Liver (tissue), 2 donors: ENCODE results near the gene SEMA7A.

ENCODE experiments used
- FOXA2 ChIP-seq: IDR thresholded peaks from 2 replicates; pipeline ENCODE4 v1.6.1; 2016; ENCODE audit warnings: antibody characterized with exemption
- NR2F2 ChIP-seq: IDR thresholded peaks from 2 replicates; pipeline ENCODE4 v1.6.1; 2016; ENCODE audit warnings: antibody characterized with exemption
- RAD21 ChIP-seq, 2 donors: IDR thresholded peaks; 2 replicates each; pipeline ENCODE4 v1.6.1; 2016; ENCODE audit warnings: antibody characterized with exemption in 2 of 2, mild to moderate bottlenecking in 2 of 2
- YY1 ChIP-seq: IDR thresholded peaks from 2 replicates; pipeline ENCODE4 v1.6.1; 2016; ENCODE audit warnings: antibody characterized with exemption, mild to moderate bottlenecking
- donor health status: healthy.

DNA sequence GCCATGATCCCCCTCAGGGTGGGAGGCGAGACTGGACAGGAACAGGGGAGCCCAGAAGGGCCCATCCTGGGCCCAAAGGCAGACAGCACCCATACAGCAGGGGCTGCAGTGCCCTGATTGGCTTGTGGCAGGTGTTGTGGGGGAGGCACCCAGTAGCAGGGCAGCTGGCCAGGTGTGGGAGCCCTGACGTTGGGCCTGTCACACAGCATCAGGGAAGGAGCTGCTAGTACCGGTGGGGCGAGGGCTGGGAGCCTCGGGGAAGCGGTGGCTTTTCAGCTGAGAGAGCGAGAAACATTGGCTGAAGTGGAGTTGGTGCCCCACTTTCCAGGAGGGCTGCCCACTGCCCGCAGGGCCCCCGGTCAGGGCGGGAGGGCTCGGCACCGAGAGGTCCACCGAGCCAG lies 46.6 kb downstream of the SEMA7A start:
- TF ChIP-seq FOXA2 (no peak), RAD21 (IDR thresholded peaks at IDR 0.05) (no peak), NR2F2 (no peak), YY1 (no peak)
